ENCODE measurements around the gene FGF23. TPM values are rescaled to one million over a fixed set of nuclear protein-coding genes. Genes with fewer than 3 reads are reported as not detected.
A peak's percentile ranks its signal among the peaks of the same experiment; 100 is the strongest.

Gene FGF23
- total RNA-seq, 4 donors from 2014 or later: not detected

GRCh38 chr12:4356041-4356327 is 23.5 kb downstream of the FGF23 start:
- Histone ChIP-seq H3K27ac (no peak overlapping the region), H3K9me3 (no peaks in the 10 kb centered on the region), H3K4me1 (no peaks in the 10 kb centered on the region), H3K27me3 (no peaks in the 10 kb centered on the region), H3K36me3 (no peaks in the 10 kb centered on the region), H3K4me3 (no peak overlapping the region)
- no peak for DNase-seq
- no peak for TF ChIP-seq CTCF (IDR thresholded peaks at IDR 0.05)
- no peak for TF ChIP-seq POLR2A (IDR thresholded peaks at IDR 0.05)
- intact Hi-C loops (cut with DNase I; ENCODE audit: low total_unique reads): no loop called here

- Histone ChIP-seq H3K9me3 (no peaks in the 10 kb centered on the region), H3K4me3 (no peak overlapping the region), H3K27me3 (no peaks in the 10 kb centered on the region), H3K4me1 (no peaks in the 10 kb centered on the region), H3K36me3 (no peaks in the 10 kb centered on the region), H3K27ac (no peak overlapping the region)
- no peak for DNase-seq
- intact Hi-C loops (cut with DNase I; ENCODE audit: low total_unique reads): no loop called here
- TF ChIP-seq POLR2A (IDR thresholded peaks at IDR 0.05) (no peak), CTCF (IDR thresholded peaks at IDR 0.05) (no peak)
These were observed 24.1 kb downstream of the FGF23 start for GRCh38 chr12:4355156-4356040.

- no peaks in the 10 kb centered on the region for H3K4me1 ChIP-seq
- intact Hi-C loops (cut with DNase I; ENCODE audit: low total_unique reads): no loop called here
These were observed 25.7 kb downstream of the FGF23 start for GRCh38 chr12:4353785-4354208.

GRCh38 chr12:4346931-4347330 is 32.6 kb downstream of the FGF23 start:
- H3K4me3 ChIP-seq: no peak overlapping the region
- no peaks in the 10 kb centered on the region for H3K4me1 ChIP-seq
- H3K9me3 ChIP-seq: no peaks in the 10 kb centered on the region
- H3K36me3 ChIP-seq: no peaks in the 10 kb centered on the region
- intact Hi-C loops (cut with DNase I; ENCODE audit: low total_unique reads): no loop called here
- no peaks in the 10 kb centered on the region for H3K27me3 ChIP-seq
- no peak for DNase-seq
- TF ChIP-seq CTCF (IDR thresholded peaks at IDR 0.05) (no peak), POLR2A (IDR thresholded peaks at IDR 0.05) (no peak)
- H3K27ac ChIP-seq: no peak overlapping the region

More at GRCh38 chr12:4353785-4354208, 25.7 kb downstream of the FGF23 start:
- Histone ChIP-seq H3K27ac (no peak overlapping the region), H3K9me3 (no peaks in the 10 kb centered on the region), H3K4me3 (no peak overlapping the region), H3K27me3 (no peaks in the 10 kb centered on the region), H3K36me3 (no peaks in the 10 kb centered on the region)
- DNase-seq: no peak
- TF ChIP-seq POLR2A (IDR thresholded peaks at IDR 0.05) (no peak), CTCF (IDR thresholded peaks at IDR 0.05) (peak in 3 of 4 experiments; percentile 11 to 30 (median 28))

- Histone ChIP-seq H3K36me3 (no peaks in the 10 kb centered on the region), H3K27me3 (no peaks in the 10 kb centered on the region), H3K9me3 (no peaks in the 10 kb centered on the region), H3K4me3 (no peak overlapping the region), H3K4me1 (no peaks in the 10 kb centered on the region), H3K27ac (no peak overlapping the region)
- no peak for TF ChIP-seq CTCF (IDR thresholded peaks at IDR 0.05)
- no peak for TF ChIP-seq POLR2A (IDR thresholded peaks at IDR 0.05)
- DNase-seq: no peak
- intact Hi-C loops (cut with DNase I; ENCODE audit: low total_unique reads): no loop called here
These were observed 47.7 kb downstream of the FGF23 start for GRCh38 chr12:4331842-4332241.
